Measurements from ENCODE around the gene STX10. TPM values are rescaled to one million over a fixed set of nuclear protein-coding genes. Genes with fewer than 3 reads are reported as not detected.

STX10 gene
- polyA plus RNA-seq, 1 of the 3 experiments (the other 2 are of a cell fraction) = 163 TPM

- Histone ChIP-seq H3K27ac (ENCODE audit: low read depth in 2 of 2, low read length in 1 of 2) (peak overlapping the region in 1 of 2 experiments; percentile 99; a peak in 1 of 4 replicates), H3K9me3 (no peaks in the 10 kb centered on the region), H4K20me1 (ENCODE audit: insufficient read depth) (no peaks in the 10 kb centered on the region), H3F3A (replicated peaks; ENCODE audit: insufficient read depth) (no peaks in the 10 kb centered on the region), H3K4me1 (ENCODE audit: control insufficient read depth in 1 of 2, insufficient read depth in 2 of 2, low read depth in 1 of 2, low read length in 1 of 2) (peaks cover 16 to 59% of the 10 kb centered on the region in 2 experiments), H2AFZ (ENCODE audit: low read depth) (no peak overlapping the region), H3K27me3 (ENCODE audit: insufficient read depth) (no peaks in the 10 kb centered on the region), H3K9ac (no peak overlapping the region), H3K9me2 (no peaks in the 10 kb centered on the region), H3K4me3 (ENCODE audit: low read depth in 2 of 2, low read length in 1 of 2) (no peak overlapping the region), H3K36me3 (replicated peaks in 1 of 2; ENCODE audit: control insufficient read depth in 1 of 2, insufficient read depth in 2 of 2, low read length in 1 of 2) (peaks cover 0 to 16% of the 10 kb centered on the region in 2 experiments), H3K4me2 (no peak overlapping the region), H3K79me2 (ENCODE audit: insufficient read depth) (no peaks in the 10 kb centered on the region; the same call in 1 of the 2 replicates)
- CTCF ChIA-PET = interaction anchor here (1.2 to 9.2 kb wide), 8 partner anchors 9 to 168 kb away, joined by 3 to 603 read pairs (median 42); partner anchors contain the start of genes DAND5, IER2, LYL1 and STX10
- POLR2A ChIA-PET = interaction anchor here (0.6 kb wide), 1 partner anchor 34 kb away, joined by 3 read pairs; no protein-coding TSS in a partner anchor
- TF ChIP-seq MAX (IDR thresholded peaks at IDR 0.05; ENCODE audit: low read depth) = no peak
- TF ChIP-seq TAF1 (IDR thresholded peaks at IDR 0.05; ENCODE audit: borderline replicate concordance, low read depth, low read length) = no peak
- TF ChIP-seq CHD2 (IDR thresholded peaks at IDR 0.05; ENCODE audit: low read length, partially characterized antibody) = no peak
- TF ChIP-seq GATA2 (CRISPR knock-in tag; IDR thresholded peaks at IDR 0.05) = no peak
- no peak for TF ChIP-seq TEAD4 (IDR thresholded peaks at IDR 0.05; ENCODE audit: borderline replicate concordance, insufficient read depth)
- TF ChIP-seq USF1 (IDR thresholded peaks at IDR 0.05; ENCODE audit: borderline replicate concordance, low read depth) = no peak
- no peak for TF ChIP-seq FOXM1 (IDR thresholded peaks at IDR 0.05; ENCODE audit: low read depth)
- no peak for TF ChIP-seq RAD21 (IDR thresholded peaks at IDR 0.05; ENCODE audit: low read length)
- TF ChIP-seq IRF3 (IDR thresholded peaks at IDR 0.05; ENCODE audit: low read depth, low read length) = no peak
- no peak for TF ChIP-seq ELF1 (IDR thresholded peaks at IDR 0.05)
- no peak for TF ChIP-seq RCOR1 (IDR thresholded peaks at IDR 0.05; ENCODE audit: low read length)
- TF ChIP-seq POLR2AphosphoS5 (IDR thresholded peaks at IDR 0.05; ENCODE audit: low read depth, low read length) = no peak
- TF ChIP-seq YY1 (IDR thresholded peaks at IDR 0.05; ENCODE audit: low read depth) = no peak
- TF ChIP-seq REST (IDR thresholded peaks at IDR 0.05; ENCODE audit: low read depth, low read length) = no peak
- TF ChIP-seq MEF2A (IDR thresholded peaks at IDR 0.05; ENCODE audit: borderline replicate concordance, low read depth) = no peak
- 97% methylated on average over 10 of the region's 25 CpGs for WGBS (ENCODE audit: low lambda C conversion rate)
- no peak for DNase-seq
Measured at GRCh38 chr19:13095393-13095784, 54.8 kb downstream of the STX10 start.
